ENCODE data around the gene ZNF791. TPM values are rescaled to one million over a fixed set of nuclear protein-coding genes. Genes with fewer than 3 reads are reported as not detected.

Gene ZNF791
- total RNA-seq, 1 experiment from 2014 or later, result 26.0 TPM

DNA sequence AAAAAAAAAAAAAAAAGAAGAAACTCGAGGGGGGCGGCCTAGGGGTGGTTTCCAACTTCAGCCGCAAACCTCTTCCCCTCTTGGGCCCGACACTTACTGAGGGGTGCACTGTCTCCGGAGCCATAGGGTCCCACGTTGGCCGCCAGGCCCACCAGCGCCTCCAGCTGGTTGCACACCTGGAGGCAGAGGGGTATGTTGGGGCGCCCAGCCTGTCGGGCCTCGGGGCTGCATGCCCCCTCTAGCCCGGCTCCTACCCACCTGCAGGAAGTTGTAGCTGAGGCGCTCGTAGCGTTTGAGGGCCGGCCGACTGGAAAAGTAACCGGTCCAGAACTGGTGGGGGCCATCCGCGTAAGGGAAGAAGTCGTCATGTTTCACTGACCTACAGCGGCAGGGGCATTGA is 47.2 kb downstream of the ZNF791 start:
- peaks cover 11% of the 10 kb centered on the region for H3K36me3 ChIP-seq (ENCODE audit: insufficient read depth, low read length, poor library complexity, severe bottlenecking)

DNA sequence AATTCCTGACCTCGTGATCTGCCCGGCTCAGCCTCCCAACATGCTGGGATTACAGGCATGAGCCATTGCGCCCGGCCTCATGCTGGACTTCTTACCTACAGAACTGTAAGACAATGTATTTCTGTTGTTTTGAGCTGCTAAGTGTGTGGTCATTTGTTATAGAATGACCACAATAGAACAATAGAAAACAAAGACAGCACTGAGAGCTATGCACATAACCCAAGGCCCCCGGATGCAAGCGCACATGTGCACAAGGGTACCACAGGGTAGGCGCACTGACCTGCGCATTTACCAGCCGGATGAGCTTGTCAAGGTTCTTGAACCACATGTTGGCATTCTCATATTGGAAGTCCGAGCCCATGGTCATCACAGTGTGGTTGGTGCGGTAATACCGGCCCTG is 50.3 kb downstream of the ZNF791 start:
- no peak for DNase-seq (ENCODE audit: low spot score)
- H3K9me3 ChIP-seq (ENCODE audit: low read depth, low read length, poor library complexity, severe bottlenecking), result no peaks in the 10 kb centered on the region
- intact Hi-C loops (cut with micrococcal nuclease; ENCODE audit: unreplicated experiment), result no loop called here
- TF ChIP-seq, protein P1, sequence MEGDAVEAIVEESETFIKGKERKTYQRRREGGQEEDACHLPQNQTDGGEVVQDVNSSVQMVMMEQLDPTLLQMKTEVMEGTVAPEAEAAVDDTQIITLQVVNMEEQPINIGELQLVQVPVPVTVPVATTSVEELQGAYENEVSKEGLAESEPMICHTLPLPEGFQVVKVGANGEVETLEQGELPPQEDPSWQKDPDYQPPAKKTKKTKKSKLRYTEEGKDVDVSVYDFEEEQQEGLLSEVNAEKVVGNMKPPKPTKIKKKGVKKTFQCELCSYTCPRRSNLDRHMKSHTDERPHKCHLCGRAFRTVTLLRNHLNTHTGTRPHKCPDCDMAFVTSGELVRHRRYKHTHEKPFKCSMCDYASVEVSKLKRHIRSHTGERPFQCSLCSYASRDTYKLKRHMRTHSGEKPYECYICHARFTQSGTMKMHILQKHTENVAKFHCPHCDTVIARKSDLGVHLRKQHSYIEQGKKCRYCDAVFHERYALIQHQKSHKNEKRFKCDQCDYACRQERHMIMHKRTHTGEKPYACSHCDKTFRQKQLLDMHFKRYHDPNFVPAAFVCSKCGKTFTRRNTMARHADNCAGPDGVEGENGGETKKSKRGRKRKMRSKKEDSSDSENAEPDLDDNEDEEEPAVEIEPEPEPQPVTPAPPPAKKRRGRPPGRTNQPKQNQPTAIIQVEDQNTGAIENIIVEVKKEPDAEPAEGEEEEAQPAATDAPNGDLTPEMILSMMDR (conservative IDR thresholded peaks at IDR 0.05; ENCODE audit: low read depth, low read length), result no peak
- no peak for TF ChIP-seq EZH2 (IDR thresholded peaks at IDR 0.05; ENCODE audit: borderline replicate concordance, low read depth, low read length, poor library complexity, severe bottlenecking)
- H3K4me3 ChIP-seq (ENCODE audit: low read depth, low read length, poor library complexity, severe bottlenecking), result no peak overlapping the region
- ChIA-PET CTCF (interaction anchor here (0.7 kb wide), 1 partner anchor 21 kb away, joined by 3 read pairs; no protein-coding TSS in a partner anchor), POLR2A (ENCODE audit: low non-redundant PET) (no interaction called here)
- H3K27ac ChIP-seq (ENCODE audit: low read depth, low read length, poor library complexity, severe bottlenecking), result no peak overlapping the region
- H3K27me3 ChIP-seq (replicated peaks; ENCODE audit: insufficient read depth, low read depth, low read length, poor library complexity), result no peaks in the 10 kb centered on the region
- BruUV-seq (replicated peaks), result no TSS peak
- peaks cover 4% of the 10 kb centered on the region for H3K4me1 ChIP-seq (ENCODE audit: insufficient read depth, low read length, poor library complexity, severe bottlenecking)
- peaks cover 14% of the 10 kb centered on the region for H3K36me3 ChIP-seq (ENCODE audit: insufficient read depth, low read length, poor library complexity, severe bottlenecking)

More for the DNA sequence above, 47.2 kb downstream of the ZNF791 start:
- Histone ChIP-seq H3K4me1 (ENCODE audit: insufficient read depth, low read length, poor library complexity, severe bottlenecking) (no peaks in the 10 kb centered on the region), H3K27me3 (replicated peaks; ENCODE audit: insufficient read depth, low read depth, low read length, poor library complexity) (no peaks in the 10 kb centered on the region), H3K4me3 (ENCODE audit: low read depth, low read length, poor library complexity, severe bottlenecking) (no peak overlapping the region), H3K27ac (ENCODE audit: low read depth, low read length, poor library complexity, severe bottlenecking) (no peak overlapping the region), H3K9me3 (ENCODE audit: low read depth, low read length, poor library complexity, severe bottlenecking) (no peaks in the 10 kb centered on the region)
- CTCF ChIA-PET, result no interaction called here
- POLR2A ChIA-PET (ENCODE audit: low non-redundant PET), result no interaction called here
- TF ChIP-seq, protein P1 (conservative IDR thresholded peaks at IDR 0.05; ENCODE audit: low read depth, low read length), result no peak
- no peak for TF ChIP-seq EZH2 (IDR thresholded peaks at IDR 0.05; ENCODE audit: borderline replicate concordance, low read depth, low read length, poor library complexity, severe bottlenecking)
- BruUV-seq (replicated peaks), result no TSS peak
- intact Hi-C loops (cut with micrococcal nuclease; ENCODE audit: unreplicated experiment), result no loop called here
- no peak for DNase-seq (ENCODE audit: low spot score)

DNA sequence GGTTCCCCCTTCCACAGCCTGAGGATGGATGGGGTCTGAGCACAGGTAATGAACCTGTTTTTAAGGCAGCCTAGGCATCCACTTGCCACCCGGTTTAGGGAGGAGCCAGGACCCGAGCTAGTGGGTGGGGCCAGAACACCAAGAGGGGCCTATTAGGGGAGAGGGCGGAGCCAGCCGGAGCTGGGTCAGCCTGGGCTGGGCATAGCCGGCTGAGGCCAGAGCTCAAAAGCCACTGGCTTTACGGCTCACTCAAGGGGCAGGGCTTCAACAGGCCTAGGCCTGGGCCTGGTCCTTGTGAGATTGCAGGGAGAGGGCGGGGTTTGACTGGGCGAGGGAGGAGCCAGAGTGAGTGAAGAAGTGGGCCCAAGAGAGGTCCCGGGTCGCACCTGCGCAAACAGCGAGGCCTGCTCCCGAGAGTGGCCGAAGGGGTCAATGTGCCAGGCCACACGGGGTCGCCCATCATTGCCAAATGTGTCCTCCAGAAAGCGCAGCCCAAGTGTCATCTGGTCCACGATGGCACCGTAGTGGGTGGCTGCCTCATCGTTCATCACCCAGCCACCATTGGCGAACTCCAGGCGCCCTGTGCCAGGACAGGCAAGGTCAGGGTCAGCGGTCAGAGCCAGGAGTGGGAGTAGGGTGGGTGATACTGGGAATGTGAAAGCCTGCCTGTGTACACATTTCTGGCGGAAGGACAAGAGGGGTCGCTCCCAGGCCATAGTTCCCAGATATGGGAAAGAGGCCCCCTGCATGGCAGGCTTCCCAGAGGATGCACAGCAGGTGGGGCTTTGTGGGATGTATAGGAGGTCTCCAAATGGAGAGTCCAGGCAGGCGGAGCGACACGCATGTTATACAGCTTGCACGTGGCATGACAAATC is 53.9 kb downstream of the ZNF791 start:
- intact Hi-C loops (cut with micrococcal nuclease; ENCODE audit: unreplicated experiment), result no loop called here
- Histone ChIP-seq H3K4me1 (ENCODE audit: insufficient read depth, low read length, poor library complexity, severe bottlenecking) (peaks cover 14% of the 10 kb centered on the region), H3K27ac (ENCODE audit: low read depth, low read length, poor library complexity, severe bottlenecking) (no peak overlapping the region), H3K4me3 (ENCODE audit: low read depth, low read length, poor library complexity, severe bottlenecking) (no peak overlapping the region), H3K9me3 (ENCODE audit: low read depth, low read length, poor library complexity, severe bottlenecking) (no peaks in the 10 kb centered on the region), H3K36me3 (ENCODE audit: insufficient read depth, low read length, poor library complexity, severe bottlenecking) (peaks cover 8% of the 10 kb centered on the region), H3K27me3 (replicated peaks; ENCODE audit: insufficient read depth, low read depth, low read length, poor library complexity) (no peaks in the 10 kb centered on the region)
- CTCF ChIA-PET, result no interaction called here
- peak; percentile 43 for DNase-seq (ENCODE audit: low spot score)
- BruUV-seq (replicated peaks), result no TSS peak
- no peak for TF ChIP-seq EZH2 (IDR thresholded peaks at IDR 0.05; ENCODE audit: borderline replicate concordance, low read depth, low read length, poor library complexity, severe bottlenecking)
- TF ChIP-seq, protein P1 (conservative IDR thresholded peaks at IDR 0.05; ENCODE audit: low read depth, low read length), result no peak
- POLR2A ChIA-PET (ENCODE audit: low non-redundant PET), result no interaction called here

Data from A673 (cell line).